Suprapubic skin (tissue), 4 donors: ENCODE data around the gene KCTD10. TPM values are rescaled to one million over a fixed set of nuclear protein-coding genes. Genes with fewer than 3 reads are reported as not detected.
A peak's percentile ranks its signal among the peaks of the same experiment; 100 is the strongest.

ENCODE experiments used
- DNase-seq, 2 donors: peaks; one replicate each; pipeline ENCODE4 v3.0.0-alpha.2; 2019; ENCODE audit warnings: low spot score in 2 of 2
- H3K27ac ChIP-seq: fragments of 200-600 bp; sonication (generic); one replicate; pipeline ENCODE4 v1.5.1; 2019
- H3K27me3 ChIP-seq: fragments of 200-600 bp; sonication (generic); one replicate; pipeline ENCODE4 v1.5.1; 2019
- H3K36me3 ChIP-seq: fragments of 200-600 bp; sonication (generic); one replicate; pipeline ENCODE4 v1.5.1; 2019
- H3K4me1 ChIP-seq: fragments of 200-600 bp; sonication (generic); one replicate; pipeline ENCODE4 v1.5.1; 2019
- H3K4me3 ChIP-seq: fragments of 200-600 bp; sonication (generic); one replicate; pipeline ENCODE4 v1.5.1; 2019; ENCODE audit warnings: mild to moderate bottlenecking
- H3K9me3 ChIP-seq: fragments of 200-600 bp; sonication (generic); one replicate; pipeline ENCODE4 v1.5.1; 2019
- EP300 ChIP-seq: sonication (generic); formaldehyde crosslinking; IDR thresholded peaks from one replicate; pipeline ENCODE4 v1.6.1; 2017; ENCODE audit warnings: antibody characterized with exemption
- POLR2A ChIP-seq, 2 donors: fragments of 450-650 bp; IDR thresholded peaks; one replicate each; pipeline ENCODE4 v1.6.1; 2017; ENCODE audit warnings: antibody characterized with exemption in 2 of 2, mild to moderate bottlenecking in 2 of 2, moderate library complexity in 2 of 2
- POLR2AphosphoS5 ChIP-seq, 3 donors: sonication (generic); formaldehyde crosslinking; IDR thresholded peaks; one replicate each; pipeline ENCODE4 v1.6.1; 2017; ENCODE audit warnings: antibody characterized with exemption in 3 of 3
- WGBS: methylation state at CpG from one replicate; pipeline ENCODE4 v1.1.5; 2018; 5-methylcytosine and 5-hydroxymethylcytosine counted together
- total RNA-seq, 4 donors: library from RNA; depleted of rRNA; stranded (reverse); fragments of >200 nt; gene quantifications; one replicate each; pipeline ENCODE4 v1.1.0, GENCODE V29; 2016
- TF ChIP-seq, protein P1 (sequence below), 2 donors: fragments of 200-600 bp in 1 of 2; fragments of 450-650 bp in 1 of 2; sonication (generic) in 1 of 2; IDR thresholded peaks; one replicate each; pipeline ENCODE4 v1.5.1; 2016 to 2019; ENCODE audit warnings: antibody characterized with exemption in 2 of 2, mild to moderate bottlenecking in 1 of 2, moderate library complexity in 1 of 2

The KCTD10 gene
- total RNA-seq, 4 donors from 2014 or later: 34.7 to 56.3 (median 41.7) TPM

DNA sequence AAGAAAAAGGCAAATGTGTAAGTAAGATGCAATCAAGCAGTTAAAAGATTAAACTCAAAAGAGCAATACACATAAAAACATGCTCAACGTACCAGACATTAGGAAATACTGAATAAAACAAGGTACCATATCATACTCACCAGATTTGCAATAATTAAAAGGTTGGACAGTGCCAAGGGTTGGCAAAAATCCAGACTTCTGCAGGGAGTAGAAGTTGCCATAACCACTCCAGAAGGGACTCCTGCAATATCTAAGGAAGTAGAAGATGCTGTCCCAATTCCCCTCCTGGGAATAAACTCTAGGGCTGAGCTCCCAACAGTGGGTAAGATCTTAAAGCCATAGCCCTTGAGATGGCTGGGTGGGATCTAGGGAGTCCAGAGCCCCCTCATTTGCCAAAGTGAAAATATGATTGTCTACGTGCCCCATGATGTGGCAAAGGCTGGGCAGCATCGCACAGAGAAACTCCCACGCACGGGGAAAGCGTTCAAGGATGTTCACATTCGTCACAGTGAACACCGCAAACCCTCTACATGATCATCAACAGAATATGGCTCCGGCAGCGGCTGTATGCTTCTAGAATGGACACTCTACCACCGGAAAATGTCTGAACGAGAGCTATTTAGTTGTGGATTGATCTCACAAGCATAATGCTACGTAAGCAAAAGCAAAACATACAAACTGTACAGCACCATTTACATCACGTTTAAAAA, 12.3 kb downstream of the KCTD10 start:
- H3K4me3 ChIP-seq: no peak overlapping the region
- TF ChIP-seq EP300 (no peak), POLR2AphosphoS5 (IDR thresholded peaks at IDR 0.05) (no peak), POLR2A (IDR thresholded peaks at IDR 0.05) (no peak)
- TF ChIP-seq, protein P1, sequence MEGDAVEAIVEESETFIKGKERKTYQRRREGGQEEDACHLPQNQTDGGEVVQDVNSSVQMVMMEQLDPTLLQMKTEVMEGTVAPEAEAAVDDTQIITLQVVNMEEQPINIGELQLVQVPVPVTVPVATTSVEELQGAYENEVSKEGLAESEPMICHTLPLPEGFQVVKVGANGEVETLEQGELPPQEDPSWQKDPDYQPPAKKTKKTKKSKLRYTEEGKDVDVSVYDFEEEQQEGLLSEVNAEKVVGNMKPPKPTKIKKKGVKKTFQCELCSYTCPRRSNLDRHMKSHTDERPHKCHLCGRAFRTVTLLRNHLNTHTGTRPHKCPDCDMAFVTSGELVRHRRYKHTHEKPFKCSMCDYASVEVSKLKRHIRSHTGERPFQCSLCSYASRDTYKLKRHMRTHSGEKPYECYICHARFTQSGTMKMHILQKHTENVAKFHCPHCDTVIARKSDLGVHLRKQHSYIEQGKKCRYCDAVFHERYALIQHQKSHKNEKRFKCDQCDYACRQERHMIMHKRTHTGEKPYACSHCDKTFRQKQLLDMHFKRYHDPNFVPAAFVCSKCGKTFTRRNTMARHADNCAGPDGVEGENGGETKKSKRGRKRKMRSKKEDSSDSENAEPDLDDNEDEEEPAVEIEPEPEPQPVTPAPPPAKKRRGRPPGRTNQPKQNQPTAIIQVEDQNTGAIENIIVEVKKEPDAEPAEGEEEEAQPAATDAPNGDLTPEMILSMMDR (IDR thresholded peaks at IDR 0.05): no peak
- H3K4me1 ChIP-seq: peaks cover 87% of the 10 kb centered on the region
- H3K27me3 ChIP-seq: no peaks in the 10 kb centered on the region
- no peaks in the 10 kb centered on the region for H3K9me3 ChIP-seq
- peak overlapping the region; percentile 82 for H3K27ac ChIP-seq
- peaks cover 32% of the 10 kb centered on the region for H3K36me3 ChIP-seq
- DNase-seq: no peak
- WGBS: 88% methylated on average over 14 of the region's 14 CpGs

DNA sequence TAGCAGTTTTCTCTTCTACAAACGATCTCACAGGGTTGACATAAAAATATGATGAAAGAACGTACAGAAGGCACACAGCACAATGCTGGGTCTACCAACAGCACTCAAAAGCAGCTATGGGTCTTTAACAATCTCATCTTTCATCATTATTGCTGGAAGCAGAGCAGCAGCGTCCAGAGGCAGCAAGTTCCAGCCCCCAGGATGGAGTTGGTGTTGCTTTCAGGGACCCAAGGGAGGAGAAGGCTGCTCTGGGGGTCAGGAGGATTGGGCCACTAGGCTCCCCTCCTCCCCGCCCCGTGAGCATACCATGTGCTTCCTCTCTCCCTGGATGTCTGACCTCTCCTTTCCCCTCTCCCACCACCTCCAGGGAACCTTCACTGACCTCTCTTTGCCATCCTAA, 13.3 kb downstream of the KCTD10 start:
- TF ChIP-seq, protein P1 (IDR thresholded peaks at IDR 0.05): no peak
- TF ChIP-seq EP300: no peak
- no peak for TF ChIP-seq POLR2AphosphoS5 (IDR thresholded peaks at IDR 0.05)
- TF ChIP-seq POLR2A (IDR thresholded peaks at IDR 0.05): no peak
- Histone ChIP-seq H3K36me3 (peaks cover 24% of the 10 kb centered on the region), H3K4me3 (peak overlapping the region; percentile 3), H3K9me3 (no peaks in the 10 kb centered on the region), H3K4me1 (peaks cover 90% of the 10 kb centered on the region), H3K27me3 (no peaks in the 10 kb centered on the region), H3K27ac (peak overlapping the region; percentile 82)
- DNase-seq: no peak
- WGBS: 50% methylated on average over 5 of the region's 5 CpGs

DNA sequence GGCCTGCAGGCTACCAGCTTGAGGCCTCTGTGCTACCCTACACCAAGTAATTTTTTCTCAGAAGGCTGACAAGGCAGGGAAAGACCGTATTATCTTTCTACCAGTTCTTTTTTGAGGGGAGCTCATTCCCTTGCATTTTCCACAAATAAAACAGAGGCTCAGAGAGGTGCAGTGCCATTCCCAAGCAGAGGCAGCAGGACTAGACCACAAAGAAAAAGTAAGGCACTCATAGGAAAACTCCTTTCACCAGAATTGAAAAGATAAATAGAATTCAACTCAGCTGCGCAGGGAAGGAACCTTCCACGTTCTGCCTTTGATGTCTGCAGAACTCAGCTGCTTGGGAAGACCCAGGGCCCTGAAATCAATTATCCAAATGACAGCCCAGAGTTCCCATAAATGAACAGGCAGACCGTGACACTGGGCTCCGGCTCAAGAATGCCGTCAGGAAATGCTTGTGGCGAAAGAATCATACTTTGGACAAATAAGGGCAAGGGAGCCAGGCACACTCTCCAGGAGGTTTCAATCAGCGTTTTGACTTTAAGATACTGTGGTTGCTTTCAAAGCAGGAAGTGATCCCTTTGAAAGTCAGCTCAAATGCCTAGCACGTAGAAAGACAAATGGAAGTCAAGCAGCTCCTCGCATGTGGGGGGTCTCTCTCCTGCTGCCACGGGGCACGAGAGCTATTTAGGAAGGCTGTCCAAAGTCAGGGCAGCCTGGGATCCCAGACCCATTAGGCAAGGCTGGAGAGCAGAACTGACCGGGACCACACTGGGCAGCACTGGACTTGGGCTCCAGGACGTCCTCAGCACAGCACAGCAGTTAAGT, 14.0 kb downstream of the KCTD10 start:
- TF ChIP-seq POLR2A (IDR thresholded peaks at IDR 0.05): no peak
- peak in 2 of 3 donors; percentile 78 to 80 for TF ChIP-seq POLR2AphosphoS5 (IDR thresholded peaks at IDR 0.05)
- TF ChIP-seq EP300: peak; percentile 82
- Histone ChIP-seq H3K27ac (peak overlapping the region; percentile 82), H3K27me3 (no peaks in the 10 kb centered on the region), H3K9me3 (no peaks in the 10 kb centered on the region), H3K4me1 (peaks cover 92% of the 10 kb centered on the region), H3K36me3 (peaks cover 20% of the 10 kb centered on the region), H3K4me3 (peak overlapping the region; percentile 3)
- WGBS: 16% methylated on average over 13 of the region's 14 CpGs
- DNase-seq: peak; percentile 91 to 92

DNA sequence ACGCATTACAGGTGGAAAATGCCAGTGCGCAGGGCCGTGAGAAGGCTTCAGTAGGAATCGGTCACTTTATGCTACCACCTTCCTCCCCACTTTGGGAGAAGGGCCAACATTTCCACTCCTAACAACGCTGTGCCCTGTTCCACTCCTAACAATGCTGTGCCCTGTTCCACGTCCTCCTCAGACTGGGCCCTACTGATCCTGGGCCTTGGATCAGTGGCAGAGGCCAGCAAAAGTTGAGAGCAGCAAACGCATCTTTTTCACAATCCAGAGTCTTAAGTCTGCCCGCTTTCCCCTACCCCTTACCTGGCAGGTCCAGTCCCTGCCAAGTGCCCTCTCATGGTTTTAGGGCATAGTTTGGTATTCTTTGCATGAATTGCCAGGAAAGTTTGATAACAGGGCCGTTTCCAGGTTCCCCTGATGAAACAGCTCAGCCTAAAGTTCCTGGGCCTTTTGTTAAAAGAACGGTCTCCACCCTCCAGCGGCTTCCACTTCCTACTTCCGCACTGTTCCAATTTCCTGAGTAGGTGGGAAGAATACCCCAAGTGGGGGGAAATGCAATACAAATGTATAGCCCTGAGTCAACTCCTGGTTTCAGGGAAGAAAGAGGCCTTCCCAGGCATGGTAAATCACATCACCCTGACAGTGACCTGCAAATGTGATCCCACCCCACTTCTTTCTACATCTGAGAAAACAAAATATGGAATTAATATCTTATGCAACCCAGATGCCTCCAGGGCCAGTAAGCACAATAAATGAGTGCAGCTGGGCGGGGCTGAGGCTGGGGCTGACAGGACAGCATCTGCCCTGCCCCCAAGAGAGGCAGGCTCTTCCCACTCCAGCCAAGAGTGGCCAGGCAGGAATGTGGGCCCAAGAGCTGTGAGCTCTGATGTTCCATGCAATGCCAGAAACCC, 15.0 kb downstream of the KCTD10 start:
- no peak overlapping the region for H3K4me3 ChIP-seq
- WGBS: 40% methylated on average over 13 of the region's 13 CpGs
- no peaks in the 10 kb centered on the region for H3K27me3 ChIP-seq
- peak; percentile 94 to 96 for DNase-seq
- H3K9me3 ChIP-seq: no peaks in the 10 kb centered on the region
- H3K36me3 ChIP-seq: peaks cover 21% of the 10 kb centered on the region
- H3K4me1 ChIP-seq: peaks cover 88% of the 10 kb centered on the region
- peak in 1 of 3 donors; percentile 29 for TF ChIP-seq POLR2AphosphoS5 (IDR thresholded peaks at IDR 0.05)
- TF ChIP-seq, protein P1 (IDR thresholded peaks at IDR 0.05): no peak
- H3K27ac ChIP-seq: peak overlapping the region; percentile 82

DNA sequence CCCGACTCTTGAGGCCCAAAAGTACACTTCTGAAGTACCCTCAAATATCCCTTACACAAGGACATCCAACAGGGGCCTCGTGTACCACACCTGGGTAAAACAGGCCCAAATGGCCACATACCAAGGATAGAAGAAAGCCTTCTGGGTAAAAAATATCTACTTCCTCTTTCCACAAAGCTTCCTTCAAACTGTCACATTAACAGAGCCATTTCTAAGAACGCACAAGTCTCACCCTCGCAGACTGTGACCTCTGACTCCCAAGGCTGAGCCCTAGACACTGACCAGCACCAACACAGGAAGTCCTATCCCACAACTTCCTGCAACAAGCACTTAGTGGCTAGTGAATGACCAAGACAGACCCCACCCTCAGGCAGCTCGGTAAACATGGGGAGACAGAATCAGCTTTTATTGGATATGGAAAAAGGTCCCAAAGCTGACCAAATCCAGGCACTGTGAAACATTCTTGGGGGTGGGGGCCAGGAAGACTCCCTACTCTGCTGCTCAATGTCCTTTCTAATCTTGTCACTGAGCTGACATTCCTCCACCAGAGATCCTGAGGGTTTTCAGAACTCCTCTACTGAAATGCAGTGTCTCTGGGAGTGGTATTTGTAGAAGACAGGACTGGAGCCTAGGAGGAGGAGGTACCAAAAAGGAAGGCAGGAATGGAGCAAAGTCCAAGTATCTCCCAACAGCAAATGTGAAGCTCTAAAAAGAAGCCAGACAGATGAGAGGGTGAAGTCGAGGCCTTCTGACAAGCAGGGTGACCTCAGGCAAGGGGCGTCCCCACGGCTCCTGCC, 15.9 kb downstream of the KCTD10 start:
- TF ChIP-seq POLR2AphosphoS5 (IDR thresholded peaks at IDR 0.05) (no peak), POLR2A (IDR thresholded peaks at IDR 0.05) (no peak)
- peak overlapping the region; percentile 82 for H3K27ac ChIP-seq
- peaks cover 30% of the 10 kb centered on the region for H3K36me3 ChIP-seq
- H3K4me3 ChIP-seq: no peak overlapping the region
- H3K9me3 ChIP-seq: no peaks in the 10 kb centered on the region
- WGBS: 73% methylated on average over 7 of the region's 8 CpGs
- H3K4me1 ChIP-seq: peaks cover 79% of the 10 kb centered on the region
- no peak for DNase-seq
- no peaks in the 10 kb centered on the region for H3K27me3 ChIP-seq
